ENCODE results near the gene IL12B.

IL12B gene

DNA sequence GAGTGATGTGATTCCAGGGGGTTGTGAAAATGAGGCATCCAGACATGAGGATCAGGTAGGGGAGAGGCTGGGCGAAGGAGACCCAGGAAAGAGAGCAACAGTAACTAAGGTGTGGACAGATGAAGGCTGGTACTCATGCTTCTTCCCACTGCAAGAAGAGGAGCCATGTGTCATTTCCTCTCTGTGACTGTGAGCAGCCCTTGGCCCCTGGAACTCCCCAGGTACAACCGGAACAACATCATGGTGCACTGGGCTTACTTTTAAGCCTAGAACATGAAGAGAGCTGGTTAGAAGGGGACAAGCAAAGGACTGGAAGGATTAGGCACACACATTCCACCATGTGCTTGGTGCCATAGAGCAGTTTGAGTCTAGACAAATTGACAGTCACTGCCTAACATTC, 10.9 kb upstream of the IL12B start:
- Mint-ChIP-seq H3K9me3 (peaks cover 37% of the 10 kb centered on the region), H3K36me3 (ENCODE audit: low read depth) (peaks cover 35% of the 10 kb centered on the region), H3K27ac (peak overlapping the region; percentile 78), H3K27me3 (ENCODE audit: low read depth) (peaks cover 20% of the 10 kb centered on the region), H3K4me3 (no peak overlapping the region), H3K4me1 (ENCODE audit: low read depth) (peaks cover 79% of the 10 kb centered on the region)

DNA sequence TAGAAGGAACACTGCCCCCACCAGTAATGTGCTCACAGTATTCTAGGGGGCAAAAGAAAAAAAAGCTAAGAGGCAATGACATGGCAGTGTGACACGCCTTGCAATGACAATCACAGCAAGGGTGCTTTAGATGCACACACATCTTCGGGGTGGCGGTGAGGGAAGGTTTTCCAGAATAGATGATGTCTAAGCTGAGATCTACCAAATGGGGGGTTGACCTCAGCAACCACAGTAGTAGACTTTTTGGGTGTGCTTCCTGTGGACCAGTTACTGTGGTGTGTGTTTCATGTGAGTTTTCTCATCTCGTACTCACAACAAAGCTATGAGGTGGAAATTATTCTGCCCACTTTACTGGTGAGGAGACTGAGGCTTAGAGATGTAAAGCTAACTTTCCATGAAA, 10.2 kb upstream of the IL12B start:
- H3K4me3 Mint-ChIP-seq = peak overlapping the region; percentile 5
- H3K27me3 Mint-ChIP-seq (ENCODE audit: low read depth) = peaks cover 14% of the 10 kb centered on the region
- peaks cover 78% of the 10 kb centered on the region for H3K4me1 Mint-ChIP-seq (ENCODE audit: low read depth)
- H3K27ac Mint-ChIP-seq = peak overlapping the region; percentile 78
- H3K36me3 Mint-ChIP-seq (ENCODE audit: low read depth) = peaks cover 35% of the 10 kb centered on the region
- H3K9me3 Mint-ChIP-seq = peaks cover 37% of the 10 kb centered on the region

DNA sequence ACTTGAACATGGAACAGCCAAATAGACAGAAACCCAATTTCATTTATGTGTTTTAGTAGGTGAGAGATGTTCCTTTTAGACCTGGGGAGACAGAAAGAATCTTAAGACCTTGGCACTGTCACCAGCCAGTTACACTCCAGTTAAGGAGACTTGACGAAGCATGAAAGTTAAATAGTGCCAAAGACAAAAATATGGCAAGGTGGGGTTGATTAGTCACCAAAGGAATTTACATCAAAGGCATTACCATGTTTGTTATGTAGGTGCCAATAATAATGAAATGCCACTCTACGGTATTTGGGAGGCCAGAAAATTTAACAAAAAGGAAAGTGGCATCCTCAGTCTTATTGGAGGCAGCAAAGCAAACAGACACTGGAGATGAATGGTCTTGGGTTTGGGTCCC, 9.2 kb upstream of the IL12B start:
- H3K4me3 Mint-ChIP-seq = peak overlapping the region; percentile 33
- peaks cover 75% of the 10 kb centered on the region for H3K4me1 Mint-ChIP-seq (ENCODE audit: low read depth)
- H3K36me3 Mint-ChIP-seq (ENCODE audit: low read depth) = peaks cover 38% of the 10 kb centered on the region
- peaks cover 30% of the 10 kb centered on the region for H3K9me3 Mint-ChIP-seq
- H3K27ac Mint-ChIP-seq = peak overlapping the region; percentile 38
- H3K27me3 Mint-ChIP-seq (ENCODE audit: low read depth) = peaks cover 4% of the 10 kb centered on the region

DNA sequence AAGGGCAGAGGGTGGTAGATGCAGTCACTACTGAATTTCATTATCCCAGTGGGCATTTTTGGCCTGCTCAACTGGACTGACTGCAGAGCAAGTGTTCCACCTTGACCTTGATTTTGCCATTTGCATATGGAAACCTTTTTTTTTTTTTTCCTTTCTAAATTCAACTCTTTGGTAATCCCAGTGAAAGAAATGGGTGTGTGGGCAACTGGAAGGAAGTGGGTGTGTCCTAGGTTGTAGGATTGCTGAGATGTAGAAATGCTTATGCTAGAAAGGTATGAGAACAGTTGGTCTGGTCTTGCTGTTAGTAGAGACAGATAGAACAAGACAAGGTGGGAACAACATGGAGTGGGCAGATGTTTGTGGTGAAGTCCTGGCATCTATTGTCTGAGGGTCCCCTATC, 7.8 kb upstream of the IL12B start:
- peaks cover 69% of the 10 kb centered on the region for H3K4me1 Mint-ChIP-seq (ENCODE audit: low read depth)
- H3K27ac Mint-ChIP-seq = peak overlapping the region; percentile 92

DNA sequence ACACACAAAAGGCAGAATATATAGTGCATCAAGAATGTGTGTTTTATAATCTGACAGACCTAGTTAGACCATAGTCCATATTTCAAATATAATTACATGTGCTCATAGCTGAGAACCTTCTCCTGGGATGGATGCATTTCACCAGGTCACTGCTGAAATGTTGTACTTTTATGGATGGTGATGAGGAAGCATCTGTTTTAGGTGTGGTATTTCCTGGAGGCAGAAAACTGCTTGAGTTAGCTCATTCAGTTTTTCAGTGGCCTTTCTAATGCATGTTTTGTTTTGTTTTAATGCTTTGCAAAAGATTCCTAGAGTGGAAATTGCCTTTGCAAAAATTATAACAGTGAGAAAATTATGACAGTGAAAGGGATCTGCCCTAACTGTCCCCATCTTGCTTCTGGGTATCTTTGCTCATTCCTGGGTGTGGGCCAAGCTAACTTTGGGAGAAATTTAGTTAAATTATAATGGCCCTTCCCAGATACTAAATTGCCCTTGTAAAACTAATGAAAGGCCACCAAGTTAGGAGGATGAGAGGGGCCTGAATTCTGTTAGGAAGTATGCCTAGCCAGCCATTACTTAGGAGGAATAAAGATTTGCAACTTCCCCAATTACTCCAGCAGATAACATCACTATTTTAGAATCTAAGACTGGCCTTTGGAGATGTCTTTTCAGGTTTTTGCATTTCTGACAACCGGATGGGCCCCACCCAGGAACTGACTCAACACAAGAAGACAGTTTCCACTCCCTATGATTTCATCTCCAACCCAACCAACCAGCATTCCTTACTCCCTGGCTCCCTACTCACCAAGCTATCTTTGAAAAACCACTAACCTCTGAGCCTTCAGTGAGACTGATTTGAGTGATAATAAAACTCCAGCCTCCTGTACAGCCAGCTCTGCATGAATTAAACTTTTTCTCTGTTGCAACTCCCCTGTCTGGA, 7.0 kb upstream of the IL12B start:
- Mint-ChIP-seq H3K27me3 (ENCODE audit: low read depth) (peaks cover 11% of the 10 kb centered on the region), H3K27ac (peak overlapping the region; percentile 92), H3K36me3 (ENCODE audit: low read depth) (peaks cover 33% of the 10 kb centered on the region), H3K4me3 (peak overlapping the region; percentile 47), H3K4me1 (ENCODE audit: low read depth) (peaks cover 73% of the 10 kb centered on the region), H3K9me3 (peaks cover 18% of the 10 kb centered on the region)

More for the DNA sequence above, 7.8 kb upstream of the IL12B start:
- Mint-ChIP-seq H3K27me3 (ENCODE audit: low read depth) (peaks cover 4% of the 10 kb centered on the region), H3K9me3 (peaks cover 19% of the 10 kb centered on the region), H3K36me3 (ENCODE audit: low read depth) (peaks cover 31% of the 10 kb centered on the region), H3K4me3 (peak overlapping the region; percentile 47)

DNA sequence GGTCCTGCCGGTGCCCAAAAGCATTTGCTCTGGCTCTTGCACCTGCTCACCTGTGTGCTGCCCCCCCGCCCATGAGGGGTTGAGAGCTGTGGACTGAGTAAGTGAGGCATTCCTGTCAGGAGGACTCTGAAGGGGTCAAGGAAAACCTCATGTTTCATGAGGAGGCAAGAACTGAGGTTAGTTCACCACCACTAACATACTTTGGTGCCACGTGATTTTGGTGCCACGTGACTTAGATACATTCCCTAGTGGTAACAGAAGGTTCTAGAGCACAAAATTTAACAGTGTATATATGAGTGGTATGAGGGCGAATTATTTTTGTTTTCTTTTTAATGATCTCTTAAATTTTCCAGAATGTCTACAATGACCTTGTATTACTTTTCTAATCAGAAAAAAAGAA, 6.3 kb upstream of the IL12B start:
- H3K27ac Mint-ChIP-seq = peak overlapping the region; percentile 92
- peaks cover 13% of the 10 kb centered on the region for H3K27me3 Mint-ChIP-seq (ENCODE audit: low read depth)
- peaks cover 15% of the 10 kb centered on the region for H3K9me3 Mint-ChIP-seq
- peaks cover 28% of the 10 kb centered on the region for H3K36me3 Mint-ChIP-seq (ENCODE audit: low read depth)
- H3K4me3 Mint-ChIP-seq = peak overlapping the region; percentile 47
- peaks cover 73% of the 10 kb centered on the region for H3K4me1 Mint-ChIP-seq (ENCODE audit: low read depth)

DNA sequence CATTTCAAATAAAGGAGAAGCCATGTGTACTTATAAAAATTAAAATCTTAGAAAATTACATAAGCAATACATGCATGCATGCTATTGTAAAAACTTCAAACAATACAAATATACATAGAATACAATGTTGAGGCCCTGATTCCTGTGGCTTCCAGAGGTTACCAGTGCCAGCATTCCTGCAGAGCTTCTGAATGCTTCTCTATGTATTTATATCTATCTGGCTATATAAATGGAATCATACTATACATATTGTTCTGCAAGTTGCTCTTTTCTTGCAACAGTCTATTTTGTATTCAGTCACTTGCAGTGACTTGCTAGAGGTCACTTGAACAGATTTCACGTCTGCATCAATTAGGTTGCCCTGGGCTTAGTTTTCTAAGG, 3.2 kb upstream of the IL12B start:
- Mint-ChIP-seq H3K27ac (no peak overlapping the region), H3K9me3 (no peaks in the 10 kb centered on the region), H3K36me3 (ENCODE audit: low read depth) (peaks cover 13% of the 10 kb centered on the region), H3K4me1 (ENCODE audit: low read depth) (peaks cover 60% of the 10 kb centered on the region), H3K4me3 (no peak overlapping the region), H3K27me3 (ENCODE audit: low read depth) (peaks cover 20% of the 10 kb centered on the region)

DNA sequence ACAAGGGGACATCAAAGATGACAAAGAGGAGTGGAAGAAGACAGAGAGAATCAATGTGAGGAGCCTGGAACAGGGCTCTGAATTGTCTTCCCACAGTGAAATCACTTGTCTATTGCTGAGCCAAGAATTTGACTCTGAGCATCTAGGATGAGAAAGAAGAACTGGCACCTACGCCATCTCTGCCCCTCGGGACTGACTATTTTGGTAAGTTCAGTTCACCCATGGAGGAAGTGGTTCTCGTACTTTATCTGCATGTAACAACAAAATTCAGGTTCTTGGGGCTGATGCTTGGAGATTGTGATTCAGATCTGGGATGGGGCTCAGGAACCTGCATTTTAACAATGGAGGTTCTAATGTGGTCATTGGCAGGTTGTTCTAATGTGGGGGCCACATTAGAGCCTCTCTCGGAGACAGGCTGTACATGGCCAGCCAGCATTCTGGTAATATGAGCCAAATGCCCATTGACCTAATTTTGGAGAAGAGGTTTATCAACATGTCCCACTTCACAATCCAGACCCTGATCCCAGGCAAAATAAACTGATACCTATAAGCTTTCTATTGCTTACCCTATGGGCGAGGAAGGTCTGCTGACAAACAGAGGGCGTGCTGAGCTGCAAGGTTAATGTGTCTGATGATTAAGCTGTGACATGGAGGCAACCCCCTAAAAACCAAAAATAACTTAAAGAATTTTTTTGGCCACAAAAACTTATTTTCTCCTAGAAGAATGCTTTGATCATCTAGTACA, 2.7 kb upstream of the IL12B start:
- peaks cover 55% of the 10 kb centered on the region for H3K4me1 Mint-ChIP-seq (ENCODE audit: low read depth)
- no peak overlapping the region for H3K4me3 Mint-ChIP-seq
- H3K9me3 Mint-ChIP-seq = no peaks in the 10 kb centered on the region
- H3K36me3 Mint-ChIP-seq (ENCODE audit: low read depth) = peaks cover 13% of the 10 kb centered on the region
- peaks cover 24% of the 10 kb centered on the region for H3K27me3 Mint-ChIP-seq (ENCODE audit: low read depth)
- no peak overlapping the region for H3K27ac Mint-ChIP-seq

DNA sequence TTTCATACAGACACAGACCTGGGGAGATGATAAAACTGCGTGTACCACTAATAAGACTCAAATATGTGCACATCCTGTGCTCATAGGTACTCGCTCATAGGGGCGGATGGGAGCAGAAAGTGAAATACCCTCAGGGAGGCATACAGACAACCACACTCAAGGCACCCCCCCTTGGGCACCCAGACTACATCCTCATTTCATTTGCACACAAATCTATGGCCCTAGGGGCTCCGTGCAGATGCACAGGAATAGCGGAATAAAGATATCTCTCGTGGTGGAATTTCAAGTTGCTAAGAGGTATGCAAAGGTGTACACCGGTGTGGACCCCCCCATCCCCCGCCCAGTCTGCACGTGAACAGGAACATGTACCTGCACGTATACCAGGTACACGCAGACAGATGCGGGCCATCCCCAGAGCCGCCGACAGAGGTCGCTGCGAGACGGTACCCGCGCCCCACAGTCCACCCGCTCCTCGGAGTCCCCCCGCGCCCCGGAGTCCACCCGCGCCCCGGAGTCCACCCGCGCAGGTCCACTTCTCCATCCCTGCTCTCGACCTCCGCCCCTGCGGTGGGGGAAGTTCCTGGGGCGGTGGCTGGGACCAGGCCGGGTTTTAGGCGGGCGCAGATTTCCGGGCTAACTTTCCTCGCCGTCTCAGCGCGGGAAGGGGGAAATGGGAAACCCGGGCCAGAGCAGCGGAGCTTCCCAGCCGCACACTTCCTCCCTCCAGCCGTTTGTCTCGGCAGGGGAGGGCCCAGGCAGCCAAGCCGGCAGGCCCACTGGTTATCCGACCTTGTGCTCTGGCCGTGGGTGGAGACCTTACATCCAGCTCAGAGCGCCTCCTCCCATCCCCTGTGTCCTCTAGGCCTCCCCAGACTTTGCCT, 1.0 kb upstream of the IL12B start:
- Mint-ChIP-seq H3K36me3 (ENCODE audit: low read depth) (peaks cover 11% of the 10 kb centered on the region), H3K27me3 (ENCODE audit: low read depth) (peaks cover 28% of the 10 kb centered on the region), H3K9me3 (peaks cover 3% of the 10 kb centered on the region), H3K4me1 (ENCODE audit: low read depth) (peaks cover 39% of the 10 kb centered on the region), H3K4me3 (peak overlapping the region; percentile 73), H3K27ac (peak overlapping the region; percentile 57)

DNA sequence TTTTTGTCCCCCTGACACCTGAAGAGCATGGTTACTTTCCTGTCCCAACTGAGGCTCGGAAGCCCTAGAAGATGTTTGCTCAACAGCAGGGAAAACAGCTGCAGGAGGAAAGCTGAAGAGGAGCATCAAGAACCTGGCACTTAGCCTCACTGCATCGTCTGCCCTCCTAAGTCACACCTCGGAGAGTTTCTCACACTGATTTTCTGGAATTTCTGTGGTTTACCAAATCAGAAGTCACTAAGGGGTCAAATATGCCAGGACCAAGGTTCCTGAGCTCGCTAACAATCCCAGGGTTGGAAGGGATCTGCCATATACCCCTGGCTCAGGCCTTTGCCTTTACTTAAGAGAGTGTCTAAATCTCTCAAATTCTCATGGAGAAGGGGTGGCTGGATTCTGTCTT, 5.3 kb downstream of the IL12B start:
- H3K9me3 Mint-ChIP-seq = peaks cover 3% of the 10 kb centered on the region
- H3K36me3 Mint-ChIP-seq (ENCODE audit: low read depth) = no peaks in the 10 kb centered on the region
- H3K27ac Mint-ChIP-seq = no peak overlapping the region
- H3K27me3 Mint-ChIP-seq (ENCODE audit: low read depth) = peaks cover 26% of the 10 kb centered on the region
- no peak overlapping the region for H3K4me3 Mint-ChIP-seq
- no peaks in the 10 kb centered on the region for H3K4me1 Mint-ChIP-seq (ENCODE audit: low read depth)

DNA sequence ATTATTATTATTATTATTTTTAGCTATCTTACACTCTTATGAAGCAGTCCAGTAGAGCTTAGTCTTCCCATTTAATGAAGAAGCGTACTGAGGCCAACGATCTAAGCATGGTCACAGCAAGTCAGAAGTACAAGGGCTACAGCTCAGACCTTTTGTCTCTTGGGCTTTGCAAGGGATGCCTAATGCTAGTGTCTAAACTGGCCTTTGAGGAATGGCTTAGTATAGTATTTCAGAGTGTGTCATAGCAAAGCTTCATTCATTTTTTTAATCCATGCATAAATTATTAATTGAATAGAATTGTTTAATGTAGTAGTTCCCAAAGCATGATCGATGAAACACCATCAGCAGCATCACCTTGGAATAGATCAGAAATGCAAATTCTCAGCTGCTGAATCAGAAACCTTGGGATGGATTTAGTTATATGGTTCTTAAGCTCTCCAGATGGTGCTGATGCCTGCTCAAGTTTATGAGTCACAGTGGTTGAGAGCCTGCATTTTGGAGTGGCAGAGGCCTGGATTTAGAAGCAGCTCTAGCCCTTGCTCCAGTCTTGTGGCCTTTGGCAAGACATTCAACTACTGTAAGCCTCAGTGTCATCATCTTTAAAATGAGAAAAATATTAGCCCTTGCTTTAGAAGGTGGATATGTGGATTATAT, 6.1 kb downstream of the IL12B start:
- peaks cover 3% of the 10 kb centered on the region for H3K9me3 Mint-ChIP-seq
- H3K27me3 Mint-ChIP-seq (ENCODE audit: low read depth) = peaks cover 29% of the 10 kb centered on the region
- no peaks in the 10 kb centered on the region for H3K36me3 Mint-ChIP-seq (ENCODE audit: low read depth)
- no peak overlapping the region for H3K4me3 Mint-ChIP-seq
- H3K27ac Mint-ChIP-seq = no peak overlapping the region
- no peaks in the 10 kb centered on the region for H3K4me1 Mint-ChIP-seq (ENCODE audit: low read depth)

DNA sequence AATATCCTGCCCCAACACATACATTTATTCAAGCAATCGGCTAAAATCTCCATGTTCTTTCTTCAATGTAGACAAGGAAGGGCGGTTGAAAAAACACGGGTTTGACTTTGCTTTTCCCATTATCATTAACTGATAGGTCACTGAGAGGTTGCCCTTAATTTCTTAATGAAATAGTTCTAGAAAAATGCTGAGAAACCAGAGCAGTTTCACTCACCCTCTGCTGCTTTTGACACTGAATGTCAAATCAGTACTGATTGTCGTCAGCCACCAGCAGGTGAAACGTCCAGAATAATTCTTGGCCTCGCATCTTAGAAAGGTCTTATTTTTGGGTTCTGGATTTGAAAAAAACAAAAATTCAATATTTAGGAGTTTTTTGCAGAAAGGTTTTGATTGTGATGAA, 8.1 kb downstream of the IL12B start:
- Mint-ChIP-seq H3K9me3 (peaks cover 3% of the 10 kb centered on the region), H3K36me3 (ENCODE audit: low read depth) (no peaks in the 10 kb centered on the region), H3K4me3 (no peak overlapping the region), H3K27ac (no peak overlapping the region), H3K4me1 (ENCODE audit: low read depth) (no peaks in the 10 kb centered on the region), H3K27me3 (ENCODE audit: low read depth) (peaks cover 25% of the 10 kb centered on the region)

DNA sequence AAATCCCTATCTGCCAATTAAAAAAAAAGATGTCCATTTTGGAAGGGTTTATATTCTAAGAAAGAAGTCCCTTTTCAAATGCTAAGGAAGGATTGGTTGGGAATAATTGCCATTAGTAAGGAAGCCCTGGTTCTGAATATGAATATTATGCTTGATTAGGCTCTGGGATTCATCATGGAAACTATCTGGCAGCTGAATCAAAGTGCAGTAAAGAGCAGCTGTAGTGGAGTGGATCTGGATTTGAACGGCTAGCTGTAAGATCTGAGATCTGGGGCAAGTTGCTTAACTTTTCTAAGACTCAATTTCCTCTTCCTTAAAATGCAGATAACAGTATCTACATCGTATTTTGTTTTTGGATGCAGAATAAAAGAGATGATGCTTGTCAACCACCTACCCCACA, 10.5 kb downstream of the IL12B start:
- Mint-ChIP-seq H3K36me3 (ENCODE audit: low read depth) (no peaks in the 10 kb centered on the region), H3K9me3 (no peaks in the 10 kb centered on the region), H3K27ac (no peak overlapping the region), H3K4me3 (no peak overlapping the region), H3K4me1 (ENCODE audit: low read depth) (no peaks in the 10 kb centered on the region), H3K27me3 (ENCODE audit: low read depth) (peaks cover 15% of the 10 kb centered on the region)

DNA sequence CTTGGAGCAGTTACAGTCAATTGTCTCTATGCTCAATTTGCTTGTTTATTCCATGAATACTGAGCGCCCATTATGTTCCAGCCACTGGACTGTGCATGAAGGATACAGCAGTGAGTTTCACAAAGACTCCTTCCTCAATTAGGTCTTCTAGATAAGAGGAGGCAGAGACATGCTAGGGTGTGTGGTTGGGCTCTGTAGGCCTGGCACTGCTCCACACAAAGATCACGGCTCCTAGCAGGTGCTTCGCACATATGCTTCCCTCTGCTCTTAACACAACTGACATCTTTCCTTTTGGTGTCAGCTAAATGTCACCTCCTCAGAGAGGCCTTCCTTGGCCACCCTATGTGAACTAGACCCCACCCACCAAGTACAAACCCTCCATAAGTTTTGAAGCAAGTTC, 10.9 kb downstream of the IL12B start:
- Mint-ChIP-seq H3K36me3 (ENCODE audit: low read depth) (no peaks in the 10 kb centered on the region), H3K27ac (no peak overlapping the region), H3K4me3 (no peak overlapping the region), H3K4me1 (ENCODE audit: low read depth) (no peaks in the 10 kb centered on the region), H3K27me3 (ENCODE audit: low read depth) (peaks cover 14% of the 10 kb centered on the region), H3K9me3 (no peaks in the 10 kb centered on the region)

Data from T-helper 1 cell treated with Interleukin-12 subunit alpha and Interleukin-12 subunit beta and Interleukin-4 antibody, amounts not matched to agents 30 μg/mL and 1 μg/mL, for 36 hours (primary cell).